HPDE6-E6E7 (cell line): Measurements from ENCODE around the gene USP17L17.
"Not testable (repeated sequence)": the region's sequence is repeated elsewhere in the genome, so short reads cannot be mapped to it uniquely, and the experiment has no call there.

Source experiments
- DNase-seq: peaks from one replicate; pipeline ENCODE4 v3.0.0; 2011; ENCODE audit warnings: missing footprints; ENCODE audit errors: extremely low spot score

USP17L17 gene

GRCh38 chr4:9243579-9243978, at the start of gene USP17L17:
USP17L17 (plus strand) TSS chr4:9243879; CDS start chr4:9243879, 0 bp downstream.
- not testable (repeated sequence) for DNase-seq

GRCh38 chr4:9210357-9210756, 33.3 kb upstream of the USP17L17 start, which contains the start of gene USP17L10:
USP17L10 (plus strand) TSS chr4:9210657; CDS start chr4:9210657, 0 bp downstream.
- not testable (repeated sequence) for DNase-seq

GRCh38 chr4:9214701-9215100, 29.0 kb upstream of the USP17L17 start:
- not testable (repeated sequence) for DNase-seq

GRCh38 chr4:9215105-9215504, 28.6 kb upstream of the USP17L17 start, which contains the start of gene USP17L11:
USP17L11 (plus strand) TSS chr4:9215405; CDS start chr4:9215405, 0 bp downstream.
- not testable (repeated sequence) for DNase-seq

DNA sequence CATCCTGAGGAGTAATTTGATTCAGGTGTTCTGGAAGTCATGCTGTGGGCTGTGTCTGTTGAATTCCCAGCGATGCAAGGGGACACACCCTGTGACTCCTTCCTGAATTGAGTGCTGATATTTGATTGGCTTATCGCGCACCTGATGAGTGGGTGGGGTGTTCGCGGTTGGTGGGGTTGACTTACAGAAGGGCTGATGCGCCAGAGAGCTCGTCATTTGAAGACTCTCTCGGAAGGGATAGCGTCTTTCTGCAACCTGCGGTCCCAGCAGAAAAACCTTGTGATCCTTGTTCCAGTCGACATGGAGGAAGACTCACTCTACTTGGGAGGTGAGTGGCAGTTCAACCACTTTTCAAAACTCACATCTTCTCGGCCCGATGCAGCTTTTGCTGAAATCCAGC, 23.8 kb upstream of the USP17L17 start, which contains the start of gene USP17L12:
Gene USP17L12 (plus strand): TSS at position 301 of the 400 bp plus-strand sequence. CDS start 0 bp downstream, at position 301.
- not testable (repeated sequence) for DNase-seq

- not testable (repeated sequence) for DNase-seq
These were observed 19.1 kb upstream of the USP17L17 start, which contains the start of gene USP17L13 for GRCh38 chr4:9224596-9224995. USP17L13 (plus strand) TSS chr4:9224896; CDS start chr4:9224896, 0 bp downstream.

- not testable (repeated sequence) for DNase-seq
These were observed 13.4 kb upstream of the USP17L17 start for GRCh38 chr4:9230249-9230648.

- not testable (repeated sequence) for DNase-seq
These were observed 9.6 kb upstream of the USP17L17 start, which contains the start of gene USP17L15 for GRCh38 chr4:9234085-9234484. USP17L15 (plus strand) TSS chr4:9234385; CDS start chr4:9234385, 0 bp downstream.

DNA sequence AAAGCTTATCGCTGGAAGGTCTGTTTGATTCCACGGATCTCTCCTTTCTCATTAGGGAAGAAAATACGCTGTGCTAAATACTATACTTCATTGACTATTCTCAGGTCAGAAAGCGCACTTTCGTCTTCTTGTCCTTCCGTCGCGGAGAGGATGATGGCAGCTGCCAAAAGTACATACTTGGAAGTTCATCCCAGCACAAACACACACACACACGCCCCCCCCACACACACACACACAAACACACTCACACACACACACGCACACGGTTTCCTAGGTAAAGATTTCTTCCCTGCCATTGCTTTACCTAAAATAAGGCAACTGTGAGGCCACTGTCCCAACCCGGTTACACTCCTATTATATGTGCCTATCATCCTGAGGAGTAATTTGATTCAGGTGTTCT, 5.2 kb upstream of the USP17L17 start:
- not testable (repeated sequence) for DNase-seq

DNA sequence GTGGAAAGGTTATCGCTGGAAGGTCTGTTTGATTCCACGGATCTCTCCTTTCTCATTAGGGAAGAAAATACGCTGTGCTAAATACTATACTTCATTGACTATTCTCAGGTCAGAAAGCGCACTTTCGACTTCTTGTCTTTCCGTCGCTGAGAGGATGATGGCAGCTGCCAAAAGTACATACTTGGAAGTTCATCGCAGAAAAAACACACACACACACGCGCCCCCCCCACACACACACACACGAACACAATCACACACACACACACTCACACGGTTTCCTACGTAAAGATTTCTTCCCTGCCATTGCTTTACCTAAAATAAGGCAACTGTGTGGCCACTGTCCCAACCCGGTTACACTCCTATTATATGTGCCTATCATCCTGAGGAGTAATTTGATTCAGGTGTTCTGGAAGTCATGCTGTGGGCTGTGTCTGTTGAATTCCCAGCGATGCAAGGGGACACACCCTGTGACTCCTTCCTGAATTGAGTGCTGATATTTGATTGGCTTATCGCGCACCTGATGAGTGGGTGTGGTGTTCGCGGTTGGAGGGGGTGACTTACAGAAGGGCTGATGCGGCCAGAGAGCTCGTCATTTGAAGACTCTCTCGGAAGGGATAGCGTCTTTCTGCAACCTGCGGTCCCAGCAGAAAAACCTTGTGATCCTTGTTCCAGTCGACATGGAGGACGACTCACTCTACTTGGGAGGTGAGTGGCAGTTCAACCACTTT, 4.4 kb downstream of the USP17L17 start, which contains the start of gene USP17L18:
Gene USP17L18 (plus strand): TSS at position 678 of the 728 bp plus-strand sequence. CDS start 0 bp downstream, at position 678.
- DNase-seq: not testable (repeated sequence)

DNA sequence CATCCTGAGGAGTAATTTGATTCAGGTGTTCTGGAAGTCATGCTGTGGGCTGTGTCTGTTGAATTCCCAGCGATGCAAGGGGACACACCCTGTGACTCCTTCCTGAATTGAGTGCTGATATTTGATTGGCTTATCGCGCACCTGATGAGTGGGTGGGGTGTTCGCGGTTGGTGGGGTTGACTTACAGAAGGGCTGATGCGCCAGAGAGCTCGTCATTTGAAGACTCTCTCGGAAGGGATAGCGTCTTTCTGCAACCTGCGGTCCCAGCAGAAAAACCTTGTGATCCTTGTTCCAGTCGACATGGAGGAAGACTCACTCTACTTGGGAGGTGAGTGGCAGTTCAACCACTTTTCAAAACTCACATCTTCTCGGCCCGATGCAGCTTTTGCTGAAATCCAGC, 9.4 kb downstream of the USP17L17 start, which contains the start of gene USP17L19:
Gene USP17L19 (plus strand): TSS at position 301 of the 400 bp plus-strand sequence. CDS start 0 bp downstream, at position 301.
- DNase-seq: not testable (repeated sequence)

GRCh38 chr4:9257824-9258223, 14.1 kb downstream of the USP17L17 start, which contains the start of gene USP17L20:
USP17L20 (plus strand) TSS chr4:9258124; CDS start chr4:9258124, 0 bp downstream.
- DNase-seq: not testable (repeated sequence)

DNA sequence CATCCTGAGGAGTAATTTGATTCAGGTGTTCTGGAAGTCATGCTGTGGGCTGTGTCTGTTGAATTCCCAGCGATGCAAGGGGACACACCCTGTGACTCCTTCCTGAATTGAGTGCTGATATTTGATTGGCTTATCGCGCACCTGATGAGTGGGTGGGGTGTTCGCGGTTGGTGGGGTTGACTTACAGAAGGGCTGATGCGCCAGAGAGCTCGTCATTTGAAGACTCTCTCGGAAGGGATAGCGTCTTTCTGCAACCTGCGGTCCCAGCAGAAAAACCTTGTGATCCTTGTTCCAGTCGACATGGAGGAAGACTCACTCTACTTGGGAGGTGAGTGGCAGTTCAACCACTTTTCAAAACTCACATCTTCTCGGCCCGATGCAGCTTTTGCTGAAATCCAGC, 18.9 kb downstream of the USP17L17 start, which contains the start of gene USP17L21:
Gene USP17L21 (plus strand): TSS at position 301 of the 400 bp plus-strand sequence. CDS start 0 bp downstream, at position 301.
- not testable (repeated sequence) for DNase-seq

DNA sequence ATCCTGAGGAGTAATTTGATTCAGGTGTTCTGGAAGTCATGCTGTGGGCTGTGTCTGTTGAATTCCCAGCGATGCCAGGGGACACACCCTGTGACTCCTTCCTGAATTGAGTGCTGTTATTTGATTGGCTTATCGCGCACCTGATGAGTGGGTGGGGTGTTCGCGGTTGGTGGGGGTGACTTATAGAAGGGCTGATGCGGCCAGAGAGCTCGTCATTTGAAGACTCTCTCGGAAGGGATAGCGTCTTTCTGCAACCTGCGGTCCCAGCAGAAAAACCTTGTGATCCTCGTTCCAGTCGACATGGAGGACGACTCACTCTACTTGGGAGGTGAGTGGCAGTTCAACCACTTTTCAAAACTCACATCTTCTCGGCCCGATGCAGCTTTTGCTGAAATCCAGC, 23.6 kb downstream of the USP17L17 start, which contains the start of gene USP17L22:
Gene USP17L22 (plus strand): TSS at position 301 of the 400 bp plus-strand sequence. CDS start 0 bp downstream, at position 301.
- not testable (repeated sequence) for DNase-seq

- DNase-seq: not testable (repeated sequence)
These were observed 28.0 kb downstream of the USP17L17 start for GRCh38 chr4:9271719-9272118.
